ENCODE results near the gene SKP1.

The SKP1 gene

GRCh38 chr5:134113363-134113889, 63.3 kb downstream of the SKP1 start:
- no peak overlapping the region for H3K14ac ChIP-seq (ENCODE audit: low read length in 2 of 2)
- H3K23ac ChIP-seq (ENCODE audit: low read length in 2 of 2) = no peak overlapping the region
- H2BK5ac ChIP-seq (ENCODE audit: low read depth, low read length, poor library complexity, severe bottlenecking) = no peak overlapping the region
- no peak overlapping the region for H2AFZ ChIP-seq (ENCODE audit: low read depth, low read length)
- peaks cover 0 to 22% of the 10 kb centered on the region in 2 experiments for H3K36me3 ChIP-seq (ENCODE audit: control insufficient read depth in 1 of 2, insufficient read depth in 2 of 2, low read depth in 1 of 2, low read length in 2 of 2)
- H4K8ac ChIP-seq (ENCODE audit: low read length) = no peak overlapping the region
- DNase-seq = no peak
- H3K4me3 ChIP-seq (ENCODE audit: insufficient read depth in 1 of 2, low read depth in 1 of 2, low read length in 2 of 2) = peak overlapping the region in 1 of 2 experiments; percentile 84
- peaks cover 0 to 32% of the 10 kb centered on the region in 2 experiments for H3K27me3 ChIP-seq (ENCODE audit: control insufficient read depth in 1 of 2, insufficient read depth in 1 of 2, low read length in 2 of 2)
- H3K18ac ChIP-seq (ENCODE audit: low read depth in 1 of 2, low read length in 2 of 2) = no peak overlapping the region
- peaks cover 15% of the 10 kb centered on the region for H3K4me1 ChIP-seq (ENCODE audit: control insufficient read depth, insufficient read depth, low read depth, low read length)
- H4K91ac ChIP-seq (ENCODE audit: low read length) = no peak overlapping the region
- H3K4ac ChIP-seq (ENCODE audit: low read depth in 1 of 2, low read length in 2 of 2) = no peak overlapping the region
- H3K9ac ChIP-seq (ENCODE audit: low read length) = peak overlapping the region; percentile 89
- H2BK12ac ChIP-seq (ENCODE audit: low read length in 2 of 2) = no peak overlapping the region
- H3K9me3 ChIP-seq (ENCODE audit: control insufficient read depth, low read length) = no peaks in the 10 kb centered on the region
- no peak overlapping the region for H2BK15ac ChIP-seq (ENCODE audit: low read depth, poor library complexity, severe bottlenecking)
- H3K27ac ChIP-seq (ENCODE audit: low read length, poor library complexity, severe bottlenecking) = no peak overlapping the region
- peak overlapping the region; percentile 95 for H3K4me2 ChIP-seq (ENCODE audit: low read length, poor library complexity, severe bottlenecking)
- no peak overlapping the region for H2BK120ac ChIP-seq (ENCODE audit: low read depth, low read length)
- H3K79me1 ChIP-seq (replicated peaks; ENCODE audit: low read length, poor library complexity, severe bottlenecking) = no peaks in the 10 kb centered on the region
- 51% methylated on average over 29 of the region's 30 CpGs for WGBS
- H2AK5ac ChIP-seq (ENCODE audit: low read length, severe bottlenecking) = no peak overlapping the region

- H2AK5ac ChIP-seq (ENCODE audit: low read length, severe bottlenecking) = no peak overlapping the region
- WGBS = 94% methylated on average over 14 of the region's 18 CpGs
- H4K8ac ChIP-seq (ENCODE audit: low read length) = no peak overlapping the region
- no peaks in the 10 kb centered on the region for H3K79me1 ChIP-seq (replicated peaks; ENCODE audit: low read length, poor library complexity, severe bottlenecking)
- no peak overlapping the region for H2BK12ac ChIP-seq (ENCODE audit: low read length in 2 of 2)
- peaks cover 0 to 35% of the 10 kb centered on the region in 2 experiments for H3K27me3 ChIP-seq (ENCODE audit: control insufficient read depth in 1 of 2, insufficient read depth in 1 of 2, low read length in 2 of 2)
- H3K9ac ChIP-seq (ENCODE audit: low read length) = peak overlapping the region; percentile 3
- H3K18ac ChIP-seq (ENCODE audit: low read depth in 1 of 2, low read length in 2 of 2) = no peak overlapping the region
- H3K4ac ChIP-seq (ENCODE audit: low read depth in 1 of 2, low read length in 2 of 2) = no peak overlapping the region
- no peak overlapping the region for H4K91ac ChIP-seq (ENCODE audit: low read length)
- H3K14ac ChIP-seq (ENCODE audit: low read length in 2 of 2) = no peak overlapping the region
- H2BK120ac ChIP-seq (ENCODE audit: low read depth, low read length) = no peak overlapping the region
- H3K36me3 ChIP-seq (ENCODE audit: control insufficient read depth in 1 of 2, insufficient read depth in 2 of 2, low read depth in 1 of 2, low read length in 2 of 2) = peaks cover 0 to 16% of the 10 kb centered on the region in 2 experiments
- H2AFZ ChIP-seq (ENCODE audit: low read depth, low read length) = no peak overlapping the region
- no peak for DNase-seq
- H3K4me3 ChIP-seq (ENCODE audit: insufficient read depth in 1 of 2, low read depth in 1 of 2, low read length in 2 of 2) = no peak overlapping the region
- no peak overlapping the region for H3K27ac ChIP-seq (ENCODE audit: low read length, poor library complexity, severe bottlenecking)
- no peaks in the 10 kb centered on the region for H3K9me3 ChIP-seq (ENCODE audit: control insufficient read depth, low read length)
- H3K4me2 ChIP-seq (ENCODE audit: low read length, poor library complexity, severe bottlenecking) = no peak overlapping the region
- peaks cover 14% of the 10 kb centered on the region for H3K4me1 ChIP-seq (ENCODE audit: control insufficient read depth, insufficient read depth, low read depth, low read length)
- no peak overlapping the region for H2BK5ac ChIP-seq (ENCODE audit: low read depth, low read length, poor library complexity, severe bottlenecking)
- no peak overlapping the region for H3K23ac ChIP-seq (ENCODE audit: low read length in 2 of 2)
- no peak overlapping the region for H2BK15ac ChIP-seq (ENCODE audit: low read depth, poor library complexity, severe bottlenecking)
Measured at GRCh38 chr5:134112726-134113362, 63.9 kb downstream of the SKP1 start.

GRCh38 chr5:134111741-134112647, 64.8 kb downstream of the SKP1 start:
- H2BK5ac ChIP-seq (ENCODE audit: low read depth, low read length, poor library complexity, severe bottlenecking) = no peak overlapping the region
- no peak overlapping the region for H2BK120ac ChIP-seq (ENCODE audit: low read depth, low read length)
- H4K8ac ChIP-seq (ENCODE audit: low read length) = no peak overlapping the region
- no peak overlapping the region for H3K4ac ChIP-seq (ENCODE audit: low read depth in 1 of 2, low read length in 2 of 2)
- no peak overlapping the region for H2BK15ac ChIP-seq (ENCODE audit: low read depth, poor library complexity, severe bottlenecking)
- no peaks in the 10 kb centered on the region for H3K79me1 ChIP-seq (replicated peaks; ENCODE audit: low read length, poor library complexity, severe bottlenecking)
- no peak overlapping the region for H3K4me3 ChIP-seq (ENCODE audit: insufficient read depth in 1 of 2, low read depth in 1 of 2, low read length in 2 of 2)
- peaks cover 14% of the 10 kb centered on the region for H3K4me1 ChIP-seq (ENCODE audit: control insufficient read depth, insufficient read depth, low read depth, low read length)
- H3K9me3 ChIP-seq (ENCODE audit: control insufficient read depth, low read length) = no peaks in the 10 kb centered on the region
- H3K18ac ChIP-seq (ENCODE audit: low read depth in 1 of 2, low read length in 2 of 2) = no peak overlapping the region
- H3K9ac ChIP-seq (ENCODE audit: low read length) = peak overlapping the region; percentile 12
- H3K14ac ChIP-seq (ENCODE audit: low read length in 2 of 2) = peak overlapping the region in 1 of 2 experiments; percentile 9
- DNase-seq = peak; percentile 26
- no peak overlapping the region for H3K27ac ChIP-seq (ENCODE audit: low read length, poor library complexity, severe bottlenecking)
- H2AK5ac ChIP-seq (ENCODE audit: low read length, severe bottlenecking) = no peak overlapping the region
- H2BK12ac ChIP-seq (ENCODE audit: low read length in 2 of 2) = no peak overlapping the region
- no peak overlapping the region for H2AFZ ChIP-seq (ENCODE audit: low read depth, low read length)
- no peak overlapping the region for H3K23ac ChIP-seq (ENCODE audit: low read length in 2 of 2)
- peaks cover 0 to 7% of the 10 kb centered on the region in 2 experiments for H3K36me3 ChIP-seq (ENCODE audit: control insufficient read depth in 1 of 2, insufficient read depth in 2 of 2, low read depth in 1 of 2, low read length in 2 of 2)
- H3K4me2 ChIP-seq (ENCODE audit: low read length, poor library complexity, severe bottlenecking) = no peak overlapping the region
- 84% methylated on average over 5 of the region's 6 CpGs for WGBS
- H4K91ac ChIP-seq (ENCODE audit: low read length) = no peak overlapping the region
- H3K27me3 ChIP-seq (ENCODE audit: control insufficient read depth in 1 of 2, insufficient read depth in 1 of 2, low read length in 2 of 2) = peaks cover 0 to 35% of the 10 kb centered on the region in 2 experiments

- Histone ChIP-seq H3K9ac (ENCODE audit: low read length) (no peak overlapping the region), H3K14ac (ENCODE audit: low read length in 2 of 2) (no peak overlapping the region), H3K27ac (ENCODE audit: low read length, poor library complexity, severe bottlenecking) (no peak overlapping the region), H3K23ac (ENCODE audit: low read length in 2 of 2) (no peak overlapping the region), H2AFZ (ENCODE audit: low read depth, low read length) (no peak overlapping the region), H2BK5ac (ENCODE audit: low read depth, low read length, poor library complexity, severe bottlenecking) (no peak overlapping the region), H3K4me2 (ENCODE audit: low read length, poor library complexity, severe bottlenecking) (no peak overlapping the region), H2BK12ac (ENCODE audit: low read length in 2 of 2) (no peak overlapping the region), H3K79me1 (replicated peaks; ENCODE audit: low read length, poor library complexity, severe bottlenecking) (no peaks in the 10 kb centered on the region), H3K4me1 (ENCODE audit: control insufficient read depth, insufficient read depth, low read depth, low read length) (peaks cover 12% of the 10 kb centered on the region), H2BK120ac (ENCODE audit: low read depth, low read length) (no peak overlapping the region), H4K91ac (ENCODE audit: low read length) (no peak overlapping the region), H2BK15ac (ENCODE audit: low read depth, poor library complexity, severe bottlenecking) (no peak overlapping the region), H4K8ac (ENCODE audit: low read length) (no peak overlapping the region), H3K9me3 (ENCODE audit: control insufficient read depth, low read length) (no peaks in the 10 kb centered on the region), H3K4ac (ENCODE audit: low read depth in 1 of 2, low read length in 2 of 2) (no peak overlapping the region), H2AK5ac (ENCODE audit: low read length, severe bottlenecking) (no peak overlapping the region), H3K4me3 (ENCODE audit: insufficient read depth in 1 of 2, low read depth in 1 of 2, low read length in 2 of 2) (no peak overlapping the region), H3K27me3 (ENCODE audit: control insufficient read depth in 1 of 2, insufficient read depth in 1 of 2, low read length in 2 of 2) (peaks cover 0 to 42% of the 10 kb centered on the region in 2 experiments), H3K18ac (ENCODE audit: low read depth in 1 of 2, low read length in 2 of 2) (no peak overlapping the region), H3K36me3 (ENCODE audit: control insufficient read depth in 1 of 2, insufficient read depth in 2 of 2, low read depth in 1 of 2, low read length in 2 of 2) (no peaks in the 10 kb centered on the region)
- no peak for DNase-seq
- 59% methylated on average over 10 of the region's 10 CpGs for WGBS
Measured at GRCh38 chr5:134110382-134110781, 66.4 kb downstream of the SKP1 start.
